Adrenal gland (tissue), 5 donors: ENCODE results near the gene ANKRD17.

Experiments
- POLR2A ChIP-seq, 2 donors: fragments of 450-650 bp; IDR thresholded peaks; one replicate each; pipeline ENCODE4 v1.6.1; 2017; ENCODE audit warnings: antibody characterized with exemption in 2 of 2, mild to moderate bottlenecking in 2 of 2, moderate library complexity in 1 of 2
- TF ChIP-seq, protein P1 (sequence below), 6 experiments: fragments of 450-650 bp in 4 of 6; fragments of 200-600 bp in 2 of 6; sonication (generic) in 1 of 6; IDR thresholded peaks; 1 replicate in 5 of 6; 2 replicates in 1 of 6; pipeline versions ENCODE4 v1.5.1 to v1.8.0; 2016 to 2021; ENCODE audit warnings: antibody characterized with exemption in 6 of 6, mild to moderate bottlenecking in 2 of 6, moderate library complexity in 1 of 6
- donor health status: DM: no; HTN: no; CAD: no.

DNA sequence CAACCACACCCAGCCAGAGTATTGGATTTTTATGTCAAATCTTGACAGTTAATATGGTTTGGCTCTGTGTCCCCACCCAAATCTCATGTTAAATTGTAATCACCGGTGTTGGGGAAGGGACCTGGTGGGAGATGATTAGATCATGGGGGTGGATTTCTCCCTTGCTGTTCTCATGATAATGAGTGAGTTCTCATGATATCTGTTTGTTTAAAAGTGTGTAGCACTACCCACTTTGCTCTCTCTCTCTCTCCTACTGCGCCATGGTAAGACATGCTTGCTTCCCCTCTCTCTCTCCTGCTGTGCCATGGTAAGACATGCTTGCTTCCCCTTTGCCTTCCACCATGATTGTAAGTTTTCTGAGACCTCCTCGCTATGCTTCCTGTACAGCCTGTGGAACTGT is 102.2 kb downstream of the ANKRD17 start:
- TF ChIP-seq, protein P1, sequence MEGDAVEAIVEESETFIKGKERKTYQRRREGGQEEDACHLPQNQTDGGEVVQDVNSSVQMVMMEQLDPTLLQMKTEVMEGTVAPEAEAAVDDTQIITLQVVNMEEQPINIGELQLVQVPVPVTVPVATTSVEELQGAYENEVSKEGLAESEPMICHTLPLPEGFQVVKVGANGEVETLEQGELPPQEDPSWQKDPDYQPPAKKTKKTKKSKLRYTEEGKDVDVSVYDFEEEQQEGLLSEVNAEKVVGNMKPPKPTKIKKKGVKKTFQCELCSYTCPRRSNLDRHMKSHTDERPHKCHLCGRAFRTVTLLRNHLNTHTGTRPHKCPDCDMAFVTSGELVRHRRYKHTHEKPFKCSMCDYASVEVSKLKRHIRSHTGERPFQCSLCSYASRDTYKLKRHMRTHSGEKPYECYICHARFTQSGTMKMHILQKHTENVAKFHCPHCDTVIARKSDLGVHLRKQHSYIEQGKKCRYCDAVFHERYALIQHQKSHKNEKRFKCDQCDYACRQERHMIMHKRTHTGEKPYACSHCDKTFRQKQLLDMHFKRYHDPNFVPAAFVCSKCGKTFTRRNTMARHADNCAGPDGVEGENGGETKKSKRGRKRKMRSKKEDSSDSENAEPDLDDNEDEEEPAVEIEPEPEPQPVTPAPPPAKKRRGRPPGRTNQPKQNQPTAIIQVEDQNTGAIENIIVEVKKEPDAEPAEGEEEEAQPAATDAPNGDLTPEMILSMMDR (IDR thresholded peaks at IDR 0.05) = no peak
- TF ChIP-seq POLR2A (IDR thresholded peaks at IDR 0.05) = no peak
